Brain microvascular endothelial cell (primary cell): Measurements from ENCODE around the gene MAPK9.

Experiments
- DNase-seq: peaks from one replicate; pipeline ENCODE4 v3.0.0-alpha.2; 2020
- H3K27ac ChIP-seq: fragments of 250-450 bp; sonication (Bioruptor Pico); 2 replicates; pipeline ENCODE4 v1.5.1; 2020; ENCODE audit warnings: mild to moderate bottlenecking, moderate library complexity
- H3K27me3 ChIP-seq: fragments of 250-450 bp; sonication (Bioruptor Pico); replicated peaks from 2 replicates; pipeline ENCODE4 v1.5.1; 2020; ENCODE audit warnings: mild to moderate bottlenecking
- H3K36me3 ChIP-seq: fragments of 250-450 bp; sonication (Bioruptor Pico); replicated peaks from 2 replicates; pipeline ENCODE4 v1.5.1; 2020; ENCODE audit warnings: mild to moderate bottlenecking
- H3K4me3 ChIP-seq: 2 replicates; pipeline ENCODE4 v1.5.1; 2011; ENCODE audit warnings: low read depth, mild to moderate bottlenecking, control low read depth, low read length, moderate library complexity
- CTCF ChIP-seq: IDR thresholded peaks from 2 replicates; pipeline ENCODE4 v1.5.1; 2011; ENCODE audit warnings: low read depth, mild to moderate bottlenecking, moderate library complexity, low read length, control low read depth, inconsistent platforms; ENCODE audit errors: missing control alignments
- in situ Hi-C: cut with HindIII; loops from 2 replicates; pipeline ENCODE4 v1.10.0; 2017; ENCODE audit warnings: low sequenced_read_pairs, low pct_ligation_motif_present

Gene MAPK9

DNA sequence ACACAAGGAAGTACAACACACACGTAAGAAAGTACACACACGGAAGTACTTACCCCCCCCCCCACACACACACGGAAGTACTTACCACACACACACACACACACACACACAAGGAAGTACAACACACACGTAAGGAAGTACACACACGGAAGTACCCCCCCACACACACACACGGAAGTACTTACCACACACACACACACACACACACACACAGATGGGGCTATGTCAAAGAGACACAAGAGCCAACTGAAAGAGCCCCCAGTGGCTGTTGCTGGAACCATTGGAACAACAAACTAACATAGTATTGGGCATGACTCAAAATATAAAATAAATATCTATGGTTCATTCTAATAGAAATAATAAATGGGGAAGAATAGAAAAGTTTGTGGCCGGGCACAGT is 4.9 kb upstream of the MAPK9 start:
- in situ Hi-C loops = no loop called here
- H3K27ac ChIP-seq = peak overlapping the region; percentile 41
- H3K27me3 ChIP-seq = no peaks in the 10 kb centered on the region
- TF ChIP-seq CTCF = peak; percentile 33
- H3K36me3 ChIP-seq = peaks cover 15% of the 10 kb centered on the region
- no peak overlapping the region for H3K4me3 ChIP-seq
- no peak for DNase-seq

DNA sequence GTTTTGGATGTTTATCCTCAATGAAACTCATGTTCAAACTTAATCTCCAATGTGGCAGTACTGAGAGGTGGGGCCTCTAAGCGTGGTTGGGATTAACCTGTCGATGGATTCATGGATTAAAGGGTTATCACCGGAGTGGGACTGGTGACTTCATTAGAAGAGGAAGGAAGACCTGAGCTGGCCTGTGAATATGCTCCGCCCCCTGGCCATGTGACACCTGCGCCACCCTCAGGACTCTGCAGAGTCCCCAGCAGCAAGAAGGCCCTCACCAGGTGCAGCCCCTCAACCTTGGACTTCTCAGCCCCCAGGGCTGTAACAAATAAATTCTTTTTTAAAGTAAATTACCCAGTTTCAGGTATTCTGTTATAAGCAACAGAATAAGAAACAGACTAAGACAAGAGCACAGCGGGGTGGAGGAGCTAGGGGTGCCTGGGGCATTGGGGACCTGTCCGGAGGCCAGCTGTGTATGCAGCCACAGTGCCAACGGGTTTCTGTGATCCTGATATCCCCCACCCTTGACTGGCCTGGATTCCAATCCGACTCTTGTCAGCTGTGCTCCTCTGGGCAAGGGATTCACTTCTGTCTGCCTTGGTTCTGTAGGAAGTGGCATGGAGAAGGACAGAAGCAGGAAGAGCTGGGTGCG is 3.2 kb upstream of the MAPK9 start:
- H3K36me3 ChIP-seq = no peaks in the 10 kb centered on the region
- in situ Hi-C loops = no loop called here
- DNase-seq = no peak
- H3K27me3 ChIP-seq = no peaks in the 10 kb centered on the region
- TF ChIP-seq CTCF = no peak
- no peak overlapping the region for H3K4me3 ChIP-seq
- no peak overlapping the region for H3K27ac ChIP-seq

- H3K4me3 ChIP-seq = no peak overlapping the region
- no peak for TF ChIP-seq CTCF
- H3K36me3 ChIP-seq = no peaks in the 10 kb centered on the region
- H3K27ac ChIP-seq = no peak overlapping the region
- DNase-seq = no peak
- H3K27me3 ChIP-seq = no peaks in the 10 kb centered on the region
- in situ Hi-C loops = no loop called here
Measured at GRCh38 chr5:180294411-180294810, 2.5 kb upstream of the MAPK9 start.

DNA sequence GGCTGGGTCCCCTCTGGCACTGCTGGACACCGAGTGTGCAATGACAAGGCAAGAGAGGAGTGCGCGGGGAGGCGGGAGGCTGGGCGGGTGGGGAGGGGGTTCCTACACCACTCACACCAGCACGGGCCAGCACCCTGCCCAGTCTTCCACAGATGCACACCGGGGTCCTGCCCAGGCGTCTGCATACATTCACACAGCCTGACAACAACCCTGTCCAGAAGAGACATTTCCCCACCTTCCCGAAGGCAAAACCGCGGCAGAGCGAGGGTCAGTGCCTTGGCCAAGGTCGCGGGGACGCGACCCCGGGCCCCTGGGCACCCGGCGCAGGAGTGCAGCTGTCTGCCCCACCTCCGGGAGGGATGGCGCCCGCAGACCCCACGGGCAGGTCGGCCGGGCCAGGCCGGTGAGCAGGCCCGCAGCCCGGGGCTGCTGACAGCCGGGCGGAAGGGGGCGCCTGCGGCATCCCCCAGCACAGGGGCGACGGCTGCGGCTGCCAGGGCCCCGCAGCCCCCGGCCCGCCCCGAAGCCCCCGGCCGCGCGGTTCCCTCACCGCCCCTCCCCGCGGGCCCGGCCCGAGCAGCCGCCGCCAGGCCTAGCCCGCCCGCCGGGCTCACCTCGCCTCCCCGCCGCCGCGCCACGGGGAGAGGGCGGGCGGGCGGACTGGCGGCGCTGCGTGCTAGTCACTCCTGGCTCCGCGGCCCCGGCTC is 496 bp downstream of the MAPK9 start:
- DNase-seq = no peak
- Histone ChIP-seq H3K36me3 (no peaks in the 10 kb centered on the region), H3K4me3 (peak overlapping the region; percentile 73), H3K27ac (no peak overlapping the region), H3K27me3 (no peaks in the 10 kb centered on the region)
- peak; percentile 40 for TF ChIP-seq CTCF
- in situ Hi-C loops = no loop called here

- Histone ChIP-seq H3K27me3 (no peaks in the 10 kb centered on the region), H3K36me3 (no peaks in the 10 kb centered on the region), H3K27ac (no peak overlapping the region), H3K4me3 (peak overlapping the region; percentile 73)
- in situ Hi-C loops = no loop called here
- no peak for DNase-seq
- no peak for TF ChIP-seq CTCF
Measured at GRCh38 chr5:180290568-180291233, 1.2 kb downstream of the MAPK9 start.
